Retinal pigment epithelial cell (primary cell): ENCODE measurements around the gene RAC2.
"Not testable (repeated sequence)": the region's sequence is repeated elsewhere in the genome, so short reads cannot be mapped to it uniquely, and the experiment has no call there.

Source experiments
- DNase-seq: peaks from one replicate; pipeline ENCODE4 v3.0.0-alpha.2; 2010; ENCODE audit warnings: low read depth
- H3K4me3 ChIP-seq: 2 replicates; pipeline ENCODE4 v1.5.1; 2011; ENCODE audit warnings: mild to moderate bottlenecking, low read length, control low read depth, moderate library complexity
- TF ChIP-seq, protein P1 (sequence below): conservative IDR thresholded peaks from 2 replicates; pipeline ENCODE4 v1.5.1; 2011; ENCODE audit warnings: low read depth, low read length, control low read depth, inconsistent platforms

Gene RAC2

DNA sequence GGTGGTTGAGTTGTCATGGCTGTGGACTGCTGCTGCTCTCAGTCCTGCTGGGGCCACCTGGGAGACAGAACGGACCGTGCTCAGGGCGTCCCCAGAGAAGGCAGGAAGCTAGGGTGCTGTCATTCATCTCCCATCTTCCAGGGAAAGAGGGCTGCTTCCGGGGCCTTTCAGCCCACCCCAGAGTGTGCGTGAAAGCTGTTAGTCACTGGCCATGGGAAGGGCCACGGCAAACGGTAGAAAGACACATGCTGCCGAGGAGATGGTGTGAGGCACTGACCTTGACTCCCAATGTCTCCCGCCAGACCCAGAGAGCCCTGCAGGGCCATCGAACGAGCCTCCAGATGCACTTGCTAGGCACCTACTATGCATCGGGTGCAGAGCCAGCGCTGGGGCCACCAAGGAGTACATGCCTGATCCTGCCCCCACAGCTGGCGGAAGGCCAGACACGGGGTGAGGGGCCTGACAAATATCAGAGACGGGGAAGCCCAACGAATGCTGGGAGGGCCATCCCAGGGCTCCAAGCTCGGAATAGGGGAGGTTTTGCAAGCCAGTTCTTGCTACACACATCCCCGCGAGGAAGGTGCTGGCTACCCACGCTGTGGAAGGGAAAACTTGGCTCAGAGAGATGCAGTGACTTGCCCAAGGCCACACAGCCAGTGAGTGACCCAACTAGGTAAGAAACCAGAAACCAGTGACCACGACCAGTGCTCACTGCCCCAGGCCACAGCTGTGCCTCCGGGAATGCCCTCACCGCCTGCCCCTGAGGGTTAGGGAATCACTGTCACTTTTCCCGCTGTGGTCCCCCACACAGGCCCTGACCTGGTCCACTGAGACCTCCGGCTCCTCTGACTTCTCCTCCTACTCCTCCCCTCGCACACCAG is 10.1 kb downstream of the RAC2 start:
- TF ChIP-seq, protein P1, sequence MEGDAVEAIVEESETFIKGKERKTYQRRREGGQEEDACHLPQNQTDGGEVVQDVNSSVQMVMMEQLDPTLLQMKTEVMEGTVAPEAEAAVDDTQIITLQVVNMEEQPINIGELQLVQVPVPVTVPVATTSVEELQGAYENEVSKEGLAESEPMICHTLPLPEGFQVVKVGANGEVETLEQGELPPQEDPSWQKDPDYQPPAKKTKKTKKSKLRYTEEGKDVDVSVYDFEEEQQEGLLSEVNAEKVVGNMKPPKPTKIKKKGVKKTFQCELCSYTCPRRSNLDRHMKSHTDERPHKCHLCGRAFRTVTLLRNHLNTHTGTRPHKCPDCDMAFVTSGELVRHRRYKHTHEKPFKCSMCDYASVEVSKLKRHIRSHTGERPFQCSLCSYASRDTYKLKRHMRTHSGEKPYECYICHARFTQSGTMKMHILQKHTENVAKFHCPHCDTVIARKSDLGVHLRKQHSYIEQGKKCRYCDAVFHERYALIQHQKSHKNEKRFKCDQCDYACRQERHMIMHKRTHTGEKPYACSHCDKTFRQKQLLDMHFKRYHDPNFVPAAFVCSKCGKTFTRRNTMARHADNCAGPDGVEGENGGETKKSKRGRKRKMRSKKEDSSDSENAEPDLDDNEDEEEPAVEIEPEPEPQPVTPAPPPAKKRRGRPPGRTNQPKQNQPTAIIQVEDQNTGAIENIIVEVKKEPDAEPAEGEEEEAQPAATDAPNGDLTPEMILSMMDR = no peak
- no peak for DNase-seq
- no peak overlapping the region for H3K4me3 ChIP-seq

DNA sequence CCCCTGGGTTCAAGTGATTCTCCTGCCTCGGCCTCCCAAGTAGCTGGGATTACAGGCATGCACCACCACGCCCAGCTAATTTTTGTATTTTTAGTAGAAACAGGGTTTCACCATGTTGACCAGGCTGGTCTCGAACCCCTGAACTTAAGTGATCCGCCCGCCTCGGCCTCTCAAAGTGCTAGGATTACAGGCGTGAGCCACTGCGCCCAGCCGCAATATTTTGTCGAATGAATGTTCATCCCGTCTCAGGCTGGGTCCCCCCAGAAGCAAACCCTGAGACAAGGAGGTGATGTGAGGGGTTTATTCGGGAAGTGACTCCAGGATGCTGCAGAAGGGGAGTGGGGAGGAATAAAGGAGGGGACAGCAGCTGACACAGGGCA is 10.7 kb downstream of the RAC2 start:
- H3K4me3 ChIP-seq, DNase-seq: not testable (repeated sequence)

DNA sequence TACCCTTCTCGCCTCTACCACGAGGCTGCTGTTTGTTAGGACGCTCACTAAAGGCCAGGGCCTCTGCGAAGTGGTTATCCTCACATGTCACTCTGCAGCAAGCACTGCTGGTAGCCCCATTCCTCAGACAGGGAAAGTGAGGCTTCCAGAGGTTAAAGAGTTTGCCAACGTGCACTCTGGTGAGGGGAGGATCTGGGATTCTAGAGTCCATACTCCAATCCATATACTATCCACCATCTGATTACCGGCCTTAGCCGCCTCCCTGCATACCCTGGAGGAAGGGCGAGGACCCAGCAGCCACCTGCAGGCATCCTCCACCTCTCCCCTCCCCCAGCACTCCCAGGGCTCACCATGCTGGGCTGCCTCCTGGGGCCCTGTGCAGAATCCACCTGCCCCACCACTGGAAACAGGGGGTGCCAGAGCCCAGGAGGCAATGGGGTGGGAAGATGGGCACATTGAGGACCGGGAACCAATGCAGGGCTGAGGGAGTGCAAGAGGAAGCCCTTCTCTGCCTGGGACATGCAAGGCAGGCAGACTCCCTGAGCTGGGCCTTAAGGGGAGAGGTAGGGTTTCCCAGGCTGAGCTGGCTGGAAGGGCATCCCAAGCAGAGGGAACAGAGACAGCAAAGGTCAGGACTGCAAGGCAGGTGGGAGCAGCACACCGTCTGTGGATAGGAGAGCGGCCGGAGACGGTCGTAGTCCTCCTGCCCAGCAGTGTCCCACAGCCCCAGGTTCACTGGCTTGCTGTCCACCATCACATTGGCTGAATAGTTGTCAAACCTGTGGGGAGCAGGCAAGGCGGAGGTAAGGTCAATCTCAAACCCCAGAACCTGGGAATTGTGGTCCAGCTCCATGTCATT is 11.7 kb downstream of the RAC2 start:
- no peak for DNase-seq
- H3K4me3 ChIP-seq = no peak overlapping the region
- TF ChIP-seq, protein P1 = no peak

DNA sequence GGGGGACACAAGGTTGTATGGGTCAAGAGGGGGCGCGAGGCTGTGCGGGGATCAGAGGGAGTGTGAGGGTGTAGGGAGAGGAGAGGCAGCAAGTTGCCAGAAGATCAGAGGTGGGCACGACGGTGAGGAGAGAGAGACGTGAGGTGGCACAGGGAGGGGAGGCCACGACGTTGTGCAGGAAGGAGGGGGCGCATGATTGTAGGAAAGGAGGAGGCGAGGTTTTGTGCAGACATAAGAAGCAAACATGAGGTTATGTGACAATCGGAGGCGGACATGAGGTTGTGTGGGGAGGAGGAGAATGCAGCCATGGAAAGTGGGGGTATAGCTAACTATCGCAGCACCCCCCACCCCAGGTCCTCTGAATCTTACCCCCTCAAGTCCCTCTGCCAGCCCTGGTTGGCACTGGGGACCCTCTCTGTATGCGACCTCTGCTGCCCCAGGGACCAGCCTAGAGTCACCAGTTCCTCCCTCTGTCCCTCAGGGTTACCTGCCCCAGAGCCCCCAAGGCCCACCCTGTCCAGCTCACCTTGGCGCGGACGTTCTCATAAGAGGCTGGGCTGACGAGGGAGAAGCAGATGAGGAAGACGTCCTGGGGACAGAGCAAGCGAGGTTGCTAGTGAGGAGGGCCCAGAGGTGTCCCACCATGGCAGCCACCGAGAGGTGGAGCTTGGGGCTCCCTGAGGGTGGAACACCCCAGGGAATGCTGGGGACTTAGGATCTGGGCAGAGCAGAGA is 12.5 kb downstream of the RAC2 start:
- no peak overlapping the region for H3K4me3 ChIP-seq
- TF ChIP-seq, protein P1 = no peak
- DNase-seq = no peak

DNA sequence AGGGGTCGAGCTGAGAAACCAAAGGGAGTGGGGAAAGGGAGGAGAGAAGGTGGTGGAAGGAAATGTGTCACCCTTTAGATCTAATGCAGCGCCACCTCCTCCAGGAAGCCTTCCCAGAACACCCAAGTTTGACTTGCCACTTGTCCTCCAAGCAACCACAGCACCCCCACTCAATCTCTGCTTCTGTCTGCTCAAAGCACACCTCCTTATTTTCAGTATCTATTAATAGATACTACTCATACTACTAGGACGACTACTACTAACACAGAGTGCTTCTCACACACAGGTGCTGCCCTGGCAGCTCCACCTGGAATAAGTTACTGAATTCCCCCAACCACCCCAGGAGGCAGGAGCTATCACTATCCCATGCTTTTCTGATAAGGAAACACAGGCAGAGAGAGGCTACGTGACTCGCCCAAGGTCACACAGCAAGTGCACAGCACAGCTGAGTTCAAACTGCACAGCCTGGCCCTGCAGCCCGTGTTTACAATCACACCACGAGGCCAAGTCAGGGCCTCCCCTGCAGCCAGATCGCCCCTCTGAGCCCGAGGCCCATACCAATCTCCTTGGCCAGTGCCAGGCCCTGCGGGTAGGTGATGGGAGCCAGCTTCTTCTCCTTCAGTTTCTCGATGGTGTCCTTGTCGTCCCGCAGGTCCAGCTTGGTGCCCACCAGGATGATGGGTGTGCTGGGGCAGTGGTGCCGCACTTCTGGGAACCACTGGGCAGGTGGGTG is 13.2 kb downstream of the RAC2 start:
- TF ChIP-seq, protein P1 = no peak
- DNase-seq = no peak
- no peak overlapping the region for H3K4me3 ChIP-seq

DNA sequence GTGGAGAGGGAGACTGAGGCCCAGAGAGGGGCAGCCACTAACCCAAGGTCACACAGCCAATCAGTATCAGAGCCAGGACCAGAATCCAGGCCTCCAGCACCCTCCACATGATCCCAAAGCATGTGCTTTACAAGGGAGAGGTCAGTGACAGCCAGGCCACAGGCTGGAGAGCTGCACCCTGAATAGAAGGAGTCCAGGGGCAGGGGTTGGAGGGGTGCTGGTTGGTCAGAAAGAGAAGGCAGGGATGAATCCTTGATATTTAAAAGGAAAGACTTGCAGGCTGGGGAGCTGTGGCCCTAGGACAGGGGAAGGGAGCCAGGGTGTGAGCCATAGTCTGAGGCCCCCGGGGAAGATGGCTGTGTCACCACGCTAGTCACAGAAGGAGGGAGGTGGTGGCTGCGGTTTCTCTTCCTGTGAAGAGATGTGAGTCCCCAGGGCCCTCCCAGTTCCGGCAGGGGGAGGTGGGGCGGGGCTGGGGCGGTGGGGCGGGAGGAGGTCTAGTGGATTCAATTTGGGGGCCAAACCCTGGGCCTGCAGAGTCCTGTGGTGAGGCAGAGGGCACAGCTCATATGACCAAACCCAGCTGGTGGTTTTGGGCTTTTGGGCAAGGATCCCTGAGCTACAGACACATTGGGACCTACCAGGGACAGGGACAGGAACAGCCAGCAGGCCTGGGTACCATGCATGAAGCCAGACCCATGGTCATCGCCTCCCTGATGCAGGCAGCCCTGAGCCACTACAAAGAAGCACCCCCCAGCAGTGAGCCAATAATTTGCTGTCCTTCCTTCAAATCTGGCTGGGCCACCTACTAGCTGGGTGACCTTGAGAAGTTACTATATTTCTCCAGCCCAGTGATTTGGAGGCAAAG is 14.0 kb downstream of the RAC2 start:
- H3K4me3 ChIP-seq = no peak overlapping the region
- no peak for DNase-seq
- TF ChIP-seq, protein P1 = no peak
